ENCODE data around the gene KDM6A. TPM values are rescaled to one million over a fixed set of nuclear protein-coding genes. Genes with fewer than 3 reads are reported as not detected.
A peak's percentile ranks its signal among the peaks of the same experiment; 100 is the strongest.
"Not testable (repeated sequence)": the region's sequence is repeated elsewhere in the genome, so short reads cannot be mapped to it uniquely, and the experiment has no call there.

Gene KDM6A
- total and polyA plus RNA-seq, 4 experiments from 2014 or later = 12.5 to 51.2 (median 34.3) TPM

- Histone ChIP-seq H3K27me3 (ENCODE audit: insufficient read depth, low read length) (no peaks in the 10 kb centered on the region), H3K4me1 (ENCODE audit: insufficient read depth, low read length) (no peaks in the 10 kb centered on the region), H3K36me3 (ENCODE audit: insufficient read depth, low read length) (no peaks in the 10 kb centered on the region), H3K4me3 (ENCODE audit: low read length in 2 of 2) (no peak overlapping the region), H3K27ac (ENCODE audit: low read depth, low read length) (no peak overlapping the region), H3K9me3 (ENCODE audit: control insufficient read depth in 1 of 2, low read length in 2 of 2) (no peaks in the 10 kb centered on the region)
- Mint-ChIP-seq H3K27me3 (peaks cover 0 to 1% of the 10 kb centered on the region in 2 donors), H3K9me3 (peaks cover 0 to 13% (median 9%) of the 10 kb centered on the region in 8 donors), H3K4me1 (no peaks in the 10 kb centered on the region), H3K27ac (no peak overlapping the region), H3K4me3 (no peak overlapping the region), H3K36me3 (peaks cover 0 to 8% of the 10 kb centered on the region in 2 donors)
- ChIA-PET POLR2A (ENCODE audit: partially characterized antibody) (no interaction called here), CTCF (ENCODE audit: partially characterized antibody) (no interaction called here)
- no peak for DNase-seq
- intact Hi-C loops (cut with micrococcal nuclease) = no loop called here
Measured at GRCh38 chrX:45133465-45133864, 260.5 kb downstream of the KDM6A start.

GRCh38 chrX:45134315-45134731 lies 261.3 kb downstream of the KDM6A start:
- H3K27ac ChIP-seq (ENCODE audit: low read depth, low read length) = no peak overlapping the region
- H3K4me1 ChIP-seq (ENCODE audit: insufficient read depth, low read length) = no peaks in the 10 kb centered on the region
- intact Hi-C loops (cut with micrococcal nuclease) = no loop called here
- Mint-ChIP-seq H3K27me3 (peaks cover 0 to 1% of the 10 kb centered on the region in 2 donors), H3K27ac (no peak overlapping the region), H3K9me3 (peaks cover 0 to 13% (median 8%) of the 10 kb centered on the region in 8 donors), H3K4me1 (no peaks in the 10 kb centered on the region), H3K4me3 (no peak overlapping the region), H3K36me3 (peaks cover 0 to 8% of the 10 kb centered on the region in 2 donors)
- no peak overlapping the region for H3K4me3 ChIP-seq (ENCODE audit: low read length in 2 of 2)
- ChIA-PET POLR2A (ENCODE audit: partially characterized antibody) (no interaction called here), CTCF (ENCODE audit: partially characterized antibody) (no interaction called here)
- H3K27me3 ChIP-seq (ENCODE audit: insufficient read depth, low read length) = no peaks in the 10 kb centered on the region
- DNase-seq = no peak
- no peaks in the 10 kb centered on the region for H3K9me3 ChIP-seq (ENCODE audit: control insufficient read depth in 1 of 2, low read length in 2 of 2)
- H3K36me3 ChIP-seq (ENCODE audit: insufficient read depth, low read length) = no peaks in the 10 kb centered on the region

DNA sequence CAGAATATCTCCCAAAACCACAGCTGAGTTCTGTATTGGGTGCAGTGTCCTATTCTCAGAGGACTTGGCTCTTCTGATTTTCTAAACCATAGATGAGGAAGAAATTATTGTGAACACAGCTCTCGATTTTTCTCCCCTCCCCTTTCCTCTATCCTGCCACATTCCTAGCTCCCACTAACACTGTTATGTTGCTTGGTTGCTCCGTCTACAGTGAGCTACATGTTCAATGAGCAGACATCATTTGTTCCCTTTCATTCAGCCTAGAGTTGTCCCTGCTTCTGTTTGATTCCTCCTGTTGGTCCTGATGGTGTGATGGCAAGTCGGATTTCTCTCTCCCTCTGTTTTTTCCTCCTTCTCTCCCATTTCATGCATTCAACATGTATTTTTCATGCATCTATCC lies 261.8 kb downstream of the KDM6A start:
- CTCF ChIA-PET (ENCODE audit: partially characterized antibody) = no interaction called here
- Histone ChIP-seq H3K36me3 (ENCODE audit: insufficient read depth, low read length) (no peaks in the 10 kb centered on the region), H3K9me3 (ENCODE audit: control insufficient read depth in 1 of 2, low read length in 2 of 2) (no peaks in the 10 kb centered on the region), H3K4me1 (ENCODE audit: insufficient read depth, low read length) (no peaks in the 10 kb centered on the region), H3K27me3 (ENCODE audit: insufficient read depth, low read length) (no peaks in the 10 kb centered on the region), H3K4me3 (ENCODE audit: low read length in 2 of 2) (no peak overlapping the region), H3K27ac (ENCODE audit: low read depth, low read length) (no peak overlapping the region)
- DNase-seq = no peak
- Mint-ChIP-seq H3K4me3 (no peak overlapping the region), H3K9me3 (peaks cover 0 to 13% (median 7%) of the 10 kb centered on the region in 8 donors), H3K36me3 (peaks cover 0 to 8% of the 10 kb centered on the region in 2 donors), H3K27me3 (peaks cover 0 to 1% of the 10 kb centered on the region in 2 donors), H3K27ac (no peak overlapping the region), H3K4me1 (no peaks in the 10 kb centered on the region)
- intact Hi-C loops (cut with micrococcal nuclease) = no loop called here
- POLR2A ChIA-PET (ENCODE audit: partially characterized antibody) = no interaction called here

GRCh38 chrX:45135391-45136075 lies 262.5 kb downstream of the KDM6A start:
- H3K27ac ChIP-seq (ENCODE audit: low read depth, low read length); H3K4me3 ChIP-seq (ENCODE audit: low read length in 2 of 2); H3K27me3 ChIP-seq (ENCODE audit: insufficient read depth, low read length); H3K36me3 Mint-ChIP-seq; H3K4me1 ChIP-seq (ENCODE audit: insufficient read depth, low read length); intact Hi-C loops (cut with micrococcal nuclease); H3K4me1 Mint-ChIP-seq; CTCF ChIA-PET (ENCODE audit: partially characterized antibody); H3K27ac Mint-ChIP-seq; H3K9me3 Mint-ChIP-seq; H3K27me3 Mint-ChIP-seq; POLR2A ChIA-PET (ENCODE audit: partially characterized antibody); H3K9me3 ChIP-seq (ENCODE audit: control insufficient read depth in 1 of 2, low read length in 2 of 2); H3K4me3 Mint-ChIP-seq; H3K36me3 ChIP-seq (ENCODE audit: insufficient read depth, low read length): not testable (repeated sequence)
- DNase-seq = peak in 4 of 5 donors; percentile 8 to 31 (median 28)

GRCh38 chrX:45137531-45137930 lies 264.5 kb downstream of the KDM6A start:
- Mint-ChIP-seq H3K27ac (no peak overlapping the region), H3K4me1 (no peaks in the 10 kb centered on the region), H3K27me3 (no peaks in the 10 kb centered on the region), H3K9me3 (peaks cover 0 to 6% (median under 1%) of the 10 kb centered on the region in 8 donors), H3K4me3 (no peak overlapping the region), H3K36me3 (no peaks in the 10 kb centered on the region)
- Histone ChIP-seq H3K4me1 (ENCODE audit: insufficient read depth, low read length) (no peaks in the 10 kb centered on the region), H3K27me3 (ENCODE audit: insufficient read depth, low read length) (no peaks in the 10 kb centered on the region), H3K4me3 (ENCODE audit: low read length in 2 of 2) (no peak overlapping the region), H3K36me3 (ENCODE audit: insufficient read depth, low read length) (no peaks in the 10 kb centered on the region), H3K9me3 (ENCODE audit: control insufficient read depth in 1 of 2, low read length in 2 of 2) (no peaks in the 10 kb centered on the region), H3K27ac (ENCODE audit: low read depth, low read length) (no peak overlapping the region)
- intact Hi-C loops (cut with micrococcal nuclease) = no loop called here
- peak in 4 of 5 donors; percentile 9 to 23 (median 10) for DNase-seq
- POLR2A ChIA-PET (ENCODE audit: partially characterized antibody) = no interaction called here
- CTCF ChIA-PET (ENCODE audit: partially characterized antibody) = no interaction called here

DNA sequence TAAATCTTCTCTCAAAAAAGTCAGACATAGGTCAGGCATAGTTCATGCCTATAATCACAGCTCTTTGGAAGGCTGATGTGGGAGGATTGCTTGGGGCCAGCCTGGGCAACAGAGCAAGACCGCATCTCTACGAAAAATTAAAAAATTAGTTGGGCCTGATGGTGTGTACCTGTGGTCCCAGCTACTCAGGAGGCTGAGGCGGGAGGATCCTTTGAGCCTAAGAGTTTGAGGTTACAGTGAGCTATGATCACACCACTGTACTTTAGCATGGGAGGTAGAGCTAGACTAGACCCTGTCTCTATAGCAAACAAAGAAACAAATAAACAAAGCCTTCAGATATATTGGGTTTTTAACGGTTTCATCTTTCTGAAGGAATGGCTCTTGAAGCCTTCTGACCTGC lies 265.5 kb downstream of the KDM6A start:
- Histone ChIP-seq H3K36me3 (ENCODE audit: insufficient read depth, low read length) (no peaks in the 10 kb centered on the region), H3K4me3 (ENCODE audit: low read length in 2 of 2) (no peak overlapping the region), H3K4me1 (ENCODE audit: insufficient read depth, low read length) (no peaks in the 10 kb centered on the region), H3K9me3 (ENCODE audit: control insufficient read depth in 1 of 2, low read length in 2 of 2) (no peaks in the 10 kb centered on the region), H3K27me3 (ENCODE audit: insufficient read depth, low read length) (no peaks in the 10 kb centered on the region), H3K27ac (ENCODE audit: low read depth, low read length) (no peak overlapping the region)
- intact Hi-C loops (cut with micrococcal nuclease) = no loop called here
- ChIA-PET POLR2A (ENCODE audit: partially characterized antibody) (no interaction called here), CTCF (ENCODE audit: partially characterized antibody) (no interaction called here)
- Mint-ChIP-seq H3K4me3 (no peak overlapping the region), H3K27me3 (no peaks in the 10 kb centered on the region), H3K4me1 (no peaks in the 10 kb centered on the region), H3K36me3 (no peaks in the 10 kb centered on the region), H3K27ac (peak overlapping the region in 2 of 7 donors; percentile 8 to 35), H3K9me3 (peaks cover 0 to 2% (median 0%) of the 10 kb centered on the region in 8 donors)
- peak in 4 of 5 donors; percentile 11 to 41 (median 27) for DNase-seq

- no peaks in the 10 kb centered on the region for H3K27me3 Mint-ChIP-seq
- H3K4me1 ChIP-seq (ENCODE audit: insufficient read depth, low read length) = no peaks in the 10 kb centered on the region
- no peaks in the 10 kb centered on the region for H3K36me3 ChIP-seq (ENCODE audit: insufficient read depth, low read length)
- no peak for DNase-seq
- CTCF ChIA-PET (ENCODE audit: partially characterized antibody) = no interaction called here
- no peak overlapping the region for H3K27ac ChIP-seq (ENCODE audit: low read depth, low read length)
- no peak overlapping the region for H3K4me3 ChIP-seq (ENCODE audit: low read length in 2 of 2)
- peak overlapping the region in 1 of 7 donors; percentile 42 for H3K27ac Mint-ChIP-seq
- no peaks in the 10 kb centered on the region for H3K9me3 Mint-ChIP-seq
- POLR2A ChIA-PET (ENCODE audit: partially characterized antibody) = no interaction called here
- no peaks in the 10 kb centered on the region for H3K27me3 ChIP-seq (ENCODE audit: insufficient read depth, low read length)
- intact Hi-C loops (cut with micrococcal nuclease) = no loop called here
- H3K4me1 Mint-ChIP-seq = no peaks in the 10 kb centered on the region
- H3K9me3 ChIP-seq (ENCODE audit: control insufficient read depth in 1 of 2, low read length in 2 of 2) = no peaks in the 10 kb centered on the region
- no peaks in the 10 kb centered on the region for H3K36me3 Mint-ChIP-seq
- H3K4me3 Mint-ChIP-seq = no peak overlapping the region
Measured at GRCh38 chrX:45140812-45141211, 267.8 kb downstream of the KDM6A start.
